K562 (cell line): Measurements from ENCODE around the gene CHST13. TPM values are rescaled to one million over a fixed set of nuclear protein-coding genes. Genes with fewer than 3 reads are reported as not detected.

Experiments
- ATAC-seq: fragments of 200-7000 bp; cut with Tn5 transposase; 3 replicates; pipeline ENCODE4 v1.9.1; 2020; ENCODE audit warnings: moderate library complexity
- Bru-seq: library from RNA; stranded (reverse); fragments of 400-500 nt; gene quantifications from one replicate; lab custom pipeline; 2021; lab: Mats Ljungman, UMichigan
- BruChase-seq, 2 experiments: library from RNA; stranded (reverse); fragments of 400-500 nt; gene quantifications; one replicate each; lab custom pipeline; 2021; lab: Mats Ljungman, UMichigan
- BruUV-seq: library from RNA; stranded (reverse); fragments of 400-500 nt; replicated peaks from 2 replicates; lab custom pipeline; 2021; lab: Mats Ljungman, UMichigan
- CTCF ChIA-PET: fragments of 300-600 bp; formaldehyde crosslinking; extraction: SDS; loops from one replicate; lab custom pipeline; 2021; ENCODE audit warnings: low intra/inter-chr PET ratio; lab: Yijun Ruan, JAX
- POLR2A ChIA-PET: fragments of 300-600, 350-650 bp; sonication (Branson Sonifier 250); formaldehyde crosslinking; extraction: SDS; loops from one replicate; lab custom pipeline; 2021; ENCODE audit warnings: antibody characterized with exemption, inconsistent platforms; lab: Yijun Ruan, JAX
- DNase-seq, 4 experiments: peaks; one replicate each; pipeline versions ENCODE4 v3.0.0 to v3.0.0-alpha.2; 2011 to 2018; ENCODE audit warnings: low spot score in 3 of 4, mixed read lengths in 3 of 4; ENCODE audit errors: extremely low read depth in 1 of 4
- FAIRE-seq: peaks from 2 replicates; lab custom pipeline; 2011; peaks lifted over from hg19 to GRCh38; lab: Jason Lieb, UNC
- H2AFZ ChIP-seq: 2 replicates; pipeline ENCODE4 v1.6.0; 2011; ENCODE audit warnings: low read depth, low read length, control low read depth, inconsistent platforms
- H3K27ac ChIP-seq: fragments of 200-600 bp; 3 replicates; pipeline ENCODE4 v1.8.0; 2011; ENCODE audit warnings: low read depth, mild to moderate bottlenecking, control low read depth, inconsistent platforms, low read length, moderate library complexity, mixed read lengths; ENCODE audit errors: extremely low read depth
- H3K27me3 ChIP-seq, 2 experiments: fragments of 300-600 bp in 1 of 2; 2 replicates in 1 of 2; 3 replicates in 1 of 2; pipeline versions ENCODE4 v1.6.0 to v1.8.0; 2011; ENCODE audit warnings: inconsistent platforms in 2 of 2, low read length in 2 of 2, mild to moderate bottlenecking in 1 of 2, mixed read lengths in 1 of 2, moderate library complexity in 1 of 2; ENCODE audit not compliant: control insufficient read depth in 2 of 2, insufficient read depth in 2 of 2
- H3K36me3 ChIP-seq: fragments of 300-600 bp; 3 replicates; pipeline ENCODE4 v1.8.0; 2011; ENCODE audit warnings: mild to moderate bottlenecking, low read length, inconsistent platforms; ENCODE audit not compliant: control insufficient read depth, insufficient read depth
- H3K4me1 ChIP-seq, 2 experiments: fragments of 200-600 bp in 1 of 2; replicated peaks in 1 of 2; 2 replicates in 1 of 2; 3 replicates in 1 of 2; pipeline versions ENCODE4 v1.5.1 to v1.8.0; 2011; ENCODE audit warnings: inconsistent platforms in 2 of 2, low read length in 2 of 2, mild to moderate bottlenecking in 1 of 2, mixed read lengths in 1 of 2, moderate library complexity in 1 of 2; ENCODE audit not compliant: control insufficient read depth in 2 of 2, insufficient read depth in 2 of 2
- H3K4me2 ChIP-seq: 2 replicates; pipeline ENCODE4 v1.6.1; 2011; ENCODE audit warnings: low read length, control low read depth, inconsistent platforms, mixed read lengths; ENCODE audit not compliant: insufficient read depth
- H3K4me3 ChIP-seq: fragments of 200-600 bp; sonication (generic), shearing (Covaris generic); 2 replicates; pipeline ENCODE4 v1.5.1; 2016; ENCODE audit warnings: control low read depth, inconsistent platforms
- H3K79me2 ChIP-seq: fragments of 200-600 bp; 3 replicates; pipeline ENCODE4 v1.8.0; 2011; ENCODE audit warnings: low read length, inconsistent platforms; ENCODE audit not compliant: control insufficient read depth, insufficient read depth
- H3K9ac ChIP-seq, 2 experiments: 2 replicates each; pipeline versions ENCODE4 v1.6.0 to v1.6.1; 2011; ENCODE audit warnings: low read depth in 2 of 2, low read length in 2 of 2, control low read depth in 1 of 2, inconsistent platforms in 1 of 2, mild to moderate bottlenecking in 1 of 2, mixed read lengths in 1 of 2; ENCODE audit not compliant: insufficient read depth in 1 of 2
- H3K9me1 ChIP-seq: one replicate; pipeline ENCODE4 v1.6.0; 2011; ENCODE audit warnings: inconsistent platforms, mild to moderate bottlenecking, low read length, moderate library complexity; ENCODE audit not compliant: control insufficient read depth, insufficient read depth
- H3K9me3 ChIP-seq: replicated peaks from 2 replicates; pipeline ENCODE4 v1.5.1; 2011; ENCODE audit warnings: low read depth, low read length, inconsistent platforms; ENCODE audit not compliant: control insufficient read depth, insufficient read depth
- H4K20me1 ChIP-seq: replicated peaks from 2 replicates; pipeline ENCODE4 v1.6.1; 2011; ENCODE audit warnings: low read length, inconsistent platforms, mixed read lengths; ENCODE audit not compliant: control insufficient read depth, insufficient read depth
- CTBP1 ChIP-seq: fragments of 450-650 bp; IDR thresholded peaks from 2 replicates; pipeline ENCODE4 v1.6.1; 2016; ENCODE audit warnings: borderline replicate concordance
- CXXC5 ChIP-seq: fragments of 250-450 bp; sonication (Bioruptor Pico); IDR thresholded peaks from 2 replicates; pipeline ENCODE4 v1.8.0; 2022; ENCODE audit warnings: inconsistent platforms, mild to moderate bottlenecking, moderate library complexity
- ELF1 ChIP-seq: fragments of 200-800 bp; sonication (Bioruptor generic); IDR thresholded peaks from 2 replicates; pipeline ENCODE4 v1.6.1; 2016; ENCODE audit warnings: missing genetic modification characterization, missing compliant biosample characterization
- ELF2 ChIP-seq: fragments of 250-450 bp; sonication (Bioruptor Pico); IDR thresholded peaks from 2 replicates; pipeline ENCODE4 v1.5.0; 2021; ENCODE audit warnings: mild to moderate bottlenecking
- L3MBTL2 ChIP-seq: fragments of 450-650 bp; IDR thresholded peaks from 2 replicates; pipeline ENCODE4 v1.6.1; 2016; ENCODE audit warnings: mild to moderate bottlenecking, moderate library complexity
- NFIC ChIP-seq: fragments of 450-650 bp; IDR thresholded peaks from 2 replicates; pipeline ENCODE4 v1.6.1; 2017; ENCODE audit warnings: mild to moderate bottlenecking, inconsistent platforms
- NR2C1 ChIP-seq, 2 experiments: fragments of 450-650 bp; IDR thresholded peaks; 2 replicates each; pipeline ENCODE4 v1.6.1; 2017; ENCODE audit warnings: mild to moderate bottlenecking in 2 of 2, antibody characterized with exemption in 1 of 2, inconsistent platforms in 1 of 2, missing compliant biosample characterization in 1 of 2, missing genetic modification characterization in 1 of 2
- RBFOX2 ChIP-seq: fragments of 200-400 bp; formaldehyde crosslinking; IDR thresholded peaks from 2 replicates; pipeline ENCODE4 v1.6.1; 2017; ENCODE audit warnings: low read depth, mild to moderate bottlenecking, low read length, moderate library complexity
- SPI1 ChIP-seq: IDR thresholded peaks from 2 replicates; pipeline ENCODE4 v1.6.1; 2011; ENCODE audit warnings: low read depth, low read length, control low read depth, borderline replicate concordance
- ZKSCAN1 ChIP-seq: fragments of 150-350 bp; IDR thresholded peaks from 2 replicates; pipeline ENCODE4 v1.6.1; 2016; ENCODE audit warnings: low read depth, low read length
- ZNF3 ChIP-seq: fragments of 250-450 bp; sonication (Bioruptor Pico); IDR thresholded peaks from 2 replicates; pipeline ENCODE4 v1.5.0; 2021; ENCODE audit warnings: mild to moderate bottlenecking, moderate library complexity
- WGBS: fragments of 100-300 bp; shearing (Covaris generic); methylation state at CpG from one replicate; pipeline ENCODE4 v1.1.6; 2016; ENCODE audit warnings: low coverage, mixed read lengths; ENCODE audit not compliant: insufficient coverage; ENCODE audit errors: missing lambda C conversion rate; 5-methylcytosine and 5-hydroxymethylcytosine counted together
- in situ Hi-C: fragments of 300-500 bp; cut with MboI; formaldehyde crosslinking; loops from 4 replicates; pipeline ENCODE4 v1.15.0; 2018; ENCODE audit warnings: inconsistent platforms, mixed read lengths
- intact Hi-C: fragments of 100-400 bp; cut with micrococcal nuclease; formaldehyde crosslinking; loops from 2 replicates; pipeline ENCODE4 v1.14.2; 2022
- long read RNA-seq, 3 experiments: library from polyadenylated mRNA in 2 of 3; library from RNA in 1 of 3; unstranded in 2 of 3; stranded (forward) in 1 of 3; transcript quantifications; one replicate each; pipeline ENCODE4 v2.0.0, GENCODE V29; 2019 to 2022
- polyA minus RNA-seq, 3 experiments: library from RNA; depleted of rRNA, polyadenylated mRNA; stranded (reverse); fragments of >200 nt; gene quantifications; 2 replicates each; pipeline ENCODE4 v1.2.3, GENCODE V29; 2011
- polyA plus RNA-seq, 8 experiments: library from polyadenylated mRNA; depleted of rRNA in 4 of 8; stranded (reverse) in 5 of 8; unstranded in 3 of 8; fragments of >200 nt; fragmentation: Nextera tagmentation in 2 of 8; fragmentation: Illumina TruSeq in 1 of 8; extraction: Ambion mirVana in 2 of 8; extraction: Trizol in 1 of 8; gene quantifications; 2 replicates each; pipeline versions ENCODE4 v1.2.1 to v1.2.3, GENCODE V29; 2011 to 2014; ENCODE audit warnings: inconsistent platforms in 1 of 8, missing spikeins in 1 of 8
- total RNA-seq, 7 experiments: library from RNA; depleted of rRNA in 6 of 7; stranded (reverse); fragments of >200 nt in 6 of 7; fragmentation: Illumina TruSeq in 2 of 7; extraction: Trizol in 2 of 7; gene quantifications; 2 replicates each; pipeline versions ENCODE4 v1.2.1 to v1.2.3, GENCODE V29; 2011 to 2021; ENCODE audit warnings: low replicate concordance in 1 of 7
- TF ChIP-seq, protein P1 (sequence below), 2 experiments: IDR thresholded peaks; 2 replicates each; pipeline ENCODE4 v1.6.1; 2012; ENCODE audit warnings: improper control_type of control experiment in 2 of 2, low read depth in 2 of 2, low read length in 2 of 2, borderline replicate concordance in 1 of 2

Gene CHST13, protein sequence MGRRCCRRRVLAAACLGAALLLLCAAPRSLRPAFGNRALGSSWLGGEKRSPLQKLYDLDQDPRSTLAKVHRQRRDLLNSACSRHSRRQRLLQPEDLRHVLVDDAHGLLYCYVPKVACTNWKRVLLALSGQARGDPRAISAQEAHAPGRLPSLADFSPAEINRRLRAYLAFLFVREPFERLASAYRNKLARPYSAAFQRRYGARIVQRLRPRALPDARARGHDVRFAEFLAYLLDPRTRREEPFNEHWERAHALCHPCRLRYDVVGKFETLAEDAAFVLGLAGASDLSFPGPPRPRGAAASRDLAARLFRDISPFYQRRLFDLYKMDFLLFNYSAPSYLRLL
- not detected in 2 replicates for total RNA-seq (2011; cell fraction: chromatin; rRNA removed; ENCODE audit: low replicate concordance)
- total RNA-seq (2011; cell fraction: nucleolus; rRNA removed) = not detected in 2 replicates
- total RNA-seq (2011; cell fraction: nucleoplasm; rRNA removed) = not detected in 2 replicates
- not detected in 2 replicates for total RNA-seq (2014; rRNA removed)
- not detected in 2 replicates for total RNA-seq (2014; rRNA removed; fragmentation: Illumina TruSeq; extraction: Trizol)
- not detected in 2 replicates for total RNA-seq (2015; rRNA removed; fragmentation: Illumina TruSeq; extraction: Trizol)
- not detected in 2 replicates for total RNA-seq (2021)
- not detected in 2 replicates for polyA plus RNA-seq (2011; rRNA removed)
- 0.09 TPM in 1 of 2 replicates, not detected in the other for polyA plus RNA-seq (2011; cell fraction: cytosol; rRNA removed)
- polyA plus RNA-seq (2011; cell fraction: nucleus; rRNA removed) = not detected in 2 replicates
- polyA plus RNA-seq (2012) = 0.04 TPM in 1 of 2 replicates, not detected in the other
- polyA plus RNA-seq (2014; fragmentation: Illumina TruSeq; extraction: Trizol) = not detected in 2 replicates
- polyA plus RNA-seq (2014; fragmentation: Nextera tagmentation; extraction: Ambion mirVana) = not detected
- polyA plus RNA-seq (2014; rRNA removed) = not detected in 2 replicates
- not detected in 2 replicates for polyA minus RNA-seq (2011; rRNA and poly(A)+ RNA removed)
- polyA minus RNA-seq (2011; cell fraction: cytosol; rRNA and poly(A)+ RNA removed) = not detected in 2 replicates
- not detected in 2 replicates for polyA minus RNA-seq (2011; cell fraction: nucleus; rRNA and poly(A)+ RNA removed)
- percentile 9 among the genes with signal in this experiment for Bru-seq, nascent RNA
- BruChase-seq, experiment 1, labeled RNA remaining after a 2-hour chase = percentile 9 among the genes with signal in this experiment
- not detected for BruChase-seq, experiment 2, labeled RNA remaining after a 6-hour chase
- long read RNA-seq, experiment 1 = 0 reads
- long read RNA-seq, experiment 2 = 0 reads
- long read RNA-seq, experiment 3 = 0 reads

DNA sequence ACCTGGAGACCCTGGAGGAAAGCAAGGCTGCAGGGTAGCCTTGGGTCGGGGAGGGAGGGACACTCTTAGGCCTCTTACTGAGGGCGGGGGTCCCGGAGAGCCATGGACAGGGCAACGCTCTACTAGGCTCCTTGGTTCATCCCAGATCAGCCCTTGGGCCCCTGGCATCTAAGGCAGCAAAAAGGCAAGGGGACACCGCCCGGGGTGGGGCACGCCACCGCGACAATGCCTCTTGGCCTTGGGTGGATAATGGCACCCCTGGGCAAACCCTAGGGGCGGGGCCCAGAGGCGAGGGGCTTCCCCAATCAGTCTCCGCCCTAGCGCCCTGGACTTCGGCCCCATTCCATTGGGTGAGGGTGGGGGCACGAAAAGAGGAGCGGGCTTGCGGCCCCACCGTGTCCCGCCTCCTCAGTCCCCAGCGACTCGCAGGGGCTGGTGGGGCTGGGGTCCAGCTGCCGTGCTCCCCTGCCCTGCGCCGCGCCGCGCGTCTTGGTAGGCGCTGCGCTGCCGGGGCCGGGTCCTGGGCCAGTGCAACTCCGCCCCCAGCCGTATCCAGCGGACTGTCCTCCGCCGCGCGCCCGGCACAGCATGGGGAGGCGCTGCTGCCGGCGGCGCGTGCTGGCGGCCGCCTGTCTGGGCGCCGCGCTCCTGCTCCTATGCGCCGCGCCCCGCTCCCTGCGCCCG is at the start of gene CHST13:
TSS of gene CHST13 (plus strand) at position 411 of the 684 bp plus-strand sequence. CDS start at position 589, 178 bp downstream.
- no peaks in the 10 kb centered on the region for H3K79me2 ChIP-seq
- no peak for TF ChIP-seq ZKSCAN1
- TF ChIP-seq, protein P1, sequence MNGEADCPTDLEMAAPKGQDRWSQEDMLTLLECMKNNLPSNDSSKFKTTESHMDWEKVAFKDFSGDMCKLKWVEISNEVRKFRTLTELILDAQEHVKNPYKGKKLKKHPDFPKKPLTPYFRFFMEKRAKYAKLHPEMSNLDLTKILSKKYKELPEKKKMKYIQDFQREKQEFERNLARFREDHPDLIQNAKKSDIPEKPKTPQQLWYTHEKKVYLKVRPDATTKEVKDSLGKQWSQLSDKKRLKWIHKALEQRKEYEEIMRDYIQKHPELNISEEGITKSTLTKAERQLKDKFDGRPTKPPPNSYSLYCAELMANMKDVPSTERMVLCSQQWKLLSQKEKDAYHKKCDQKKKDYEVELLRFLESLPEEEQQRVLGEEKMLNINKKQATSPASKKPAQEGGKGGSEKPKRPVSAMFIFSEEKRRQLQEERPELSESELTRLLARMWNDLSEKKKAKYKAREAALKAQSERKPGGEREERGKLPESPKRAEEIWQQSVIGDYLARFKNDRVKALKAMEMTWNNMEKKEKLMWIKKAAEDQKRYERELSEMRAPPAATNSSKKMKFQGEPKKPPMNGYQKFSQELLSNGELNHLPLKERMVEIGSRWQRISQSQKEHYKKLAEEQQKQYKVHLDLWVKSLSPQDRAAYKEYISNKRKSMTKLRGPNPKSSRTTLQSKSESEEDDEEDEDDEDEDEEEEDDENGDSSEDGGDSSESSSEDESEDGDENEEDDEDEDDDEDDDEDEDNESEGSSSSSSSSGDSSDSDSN (IDR thresholded peaks at IDR 0.05; ENCODE audit: borderline replicate concordance in 1 of 2, low read depth in 2 of 2, low read length in 2 of 2) = 0 out of 4 replicates have a peak, but pooled peaks of 1 of the 2 experiments have one; percentile 71
- TF ChIP-seq CXXC5 (CRISPR knock-in tag) = peak; percentile 19; the same call in 1 of the 2 replicates
- TF ChIP-seq L3MBTL2 = 0 out of 2 replicates have a peak, but pooled peaks have one; percentile 19
- no peak for TF ChIP-seq NFIC
- no peak for TF ChIP-seq ELF2 (CRISPR knock-in tag)
- no peak for TF ChIP-seq ELF1
- TF ChIP-seq SPI1 = no peak
- TF ChIP-seq ZNF3 (CRISPR knock-in tag) = no peak
- TF ChIP-seq RBFOX2 = peak; percentile 37; the same call in 1 of the 2 replicates
- TF ChIP-seq NR2C1 (IDR thresholded peaks at IDR 0.05) = no peak
- TF ChIP-seq NR2C1 (tag; IDR thresholded peaks at IDR 0.05) = no peak
- TF ChIP-seq CTBP1 = peak; percentile 49; the same call in 1 of the 2 replicates
- TF ChIP-seq, all 486 proteins: peak for 5
- Histone ChIP-seq H4K20me1 (peaks cover 3% of the 10 kb centered on the region; the same call in 1 of the 2 replicates), H3K36me3 (no peaks in the 10 kb centered on the region), H3K9me1 (no peaks in the 10 kb centered on the region), H3K27me3 (peaks cover 0 to 11% of the 10 kb centered on the region in 2 experiments; a peak in 2 of 5 replicates), H3K4me3 (peak within 1 kb of the TSS; percentile 11; the same call in 1 of the 2 replicates), H2AFZ (peak within 1 kb of the TSS; percentile 55; the same call in 1 of the 2 replicates), H3K9ac (no peak within 1 kb of the TSS), H3K4me2 (peak within 1 kb of the TSS; percentile 5), H3K27ac (no peak within 1 kb of the TSS), H3K9me3 (no peaks in the 10 kb centered on the region), H3K4me1 (peaks cover 0 to 12% of the 10 kb centered on the region in 2 experiments; a peak in 2 of 5 replicates)
- FAIRE-seq (no peak), ATAC-seq (peak; percentile 87), DNase-seq (peak; percentile 34 to 52 (median 42))
- ChIA-PET POLR2A (interaction anchor here (0.6 kb wide), 1 partner anchor 58 kb away, joined by 3 read pairs; no protein-coding TSS in a partner anchor), CTCF (interaction anchor here (0.7 kb wide), 1 partner anchor 459 kb away, joined by 3 read pairs; no protein-coding TSS in a partner anchor)
- 7% methylated on average over 37 of the region's 56 CpGs for WGBS
- no TSS peak for BruUV-seq
- in situ Hi-C loops (no loop called here), intact Hi-C loops (loop anchor here (10.0 kb wide), 2 partner anchors 141 to 221 kb away; no protein-coding TSS in a partner anchor)
